GM21786 (cell line): ENCODE measurements around the gene BMP8B.

Experiments used
- ATAC-seq: cut with Tn5 transposase; IDR thresholded peaks from one replicate; pipeline ENCODE4 v1.9.1; 2021; ENCODE audit not compliant: unreplicated experiment

BMP8B gene

GRCh38 chr1:39727932-39728317, 60.7 kb downstream of the BMP8B start:
- ATAC-seq = no peak

DNA sequence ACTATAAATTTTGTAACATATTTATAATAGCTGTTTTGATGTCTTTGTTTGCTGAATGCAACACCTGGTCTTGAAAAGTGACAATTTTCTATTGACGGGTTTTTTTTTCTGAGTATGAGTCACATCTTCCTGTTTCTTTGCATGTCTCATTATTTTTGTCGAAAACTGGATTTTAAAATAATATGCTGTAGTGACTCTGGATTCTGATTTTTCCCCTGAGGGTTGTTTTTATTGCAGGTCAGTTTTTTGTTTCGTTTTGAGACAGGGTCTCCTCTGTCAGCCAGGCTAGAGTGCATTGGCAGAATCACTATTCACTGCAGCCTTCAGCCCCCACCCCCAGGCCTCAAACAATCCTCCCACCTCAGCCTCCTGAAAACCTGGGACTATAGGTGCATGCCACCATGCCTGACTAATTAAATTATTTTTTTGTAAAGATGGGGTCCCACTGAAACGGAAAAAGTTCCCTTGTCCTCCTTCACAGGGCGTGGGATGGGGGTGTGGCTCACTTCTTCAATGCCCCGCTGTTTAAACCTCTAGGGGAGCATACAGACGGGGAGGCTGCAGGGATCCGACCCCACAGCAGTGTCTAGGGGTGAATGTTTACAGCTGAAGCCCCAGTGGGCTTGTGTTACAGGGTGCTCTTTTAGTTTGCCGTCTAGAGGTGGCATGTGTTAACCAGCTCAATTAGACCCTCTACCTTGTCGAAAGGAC, 61.3 kb downstream of the BMP8B start:
- ATAC-seq = no peak

GRCh38 chr1:39726600-39726999, 62.1 kb downstream of the BMP8B start:
- no peak for ATAC-seq

DNA sequence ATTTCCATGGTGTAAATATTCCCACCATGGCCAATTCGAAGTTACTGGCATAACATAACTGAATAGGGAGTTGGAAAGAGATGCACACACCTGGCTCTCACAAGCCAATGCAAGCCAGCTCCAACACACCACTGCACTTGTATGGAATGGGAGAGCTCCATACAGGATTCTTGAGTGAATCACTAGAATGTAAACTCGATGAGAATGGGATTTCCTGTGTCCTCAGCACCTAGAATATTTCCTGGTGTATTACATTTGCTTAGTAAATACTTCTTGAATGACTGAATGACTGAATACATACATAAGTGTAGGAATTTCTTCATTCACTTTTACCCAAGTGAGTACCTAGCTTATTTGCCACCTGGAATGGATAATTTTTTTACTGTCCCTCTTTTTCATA, 66.2 kb downstream of the BMP8B start:
- no peak for ATAC-seq

GRCh38 chr1:39721664-39722063, 67.0 kb downstream of the BMP8B start:
- no peak for ATAC-seq

DNA sequence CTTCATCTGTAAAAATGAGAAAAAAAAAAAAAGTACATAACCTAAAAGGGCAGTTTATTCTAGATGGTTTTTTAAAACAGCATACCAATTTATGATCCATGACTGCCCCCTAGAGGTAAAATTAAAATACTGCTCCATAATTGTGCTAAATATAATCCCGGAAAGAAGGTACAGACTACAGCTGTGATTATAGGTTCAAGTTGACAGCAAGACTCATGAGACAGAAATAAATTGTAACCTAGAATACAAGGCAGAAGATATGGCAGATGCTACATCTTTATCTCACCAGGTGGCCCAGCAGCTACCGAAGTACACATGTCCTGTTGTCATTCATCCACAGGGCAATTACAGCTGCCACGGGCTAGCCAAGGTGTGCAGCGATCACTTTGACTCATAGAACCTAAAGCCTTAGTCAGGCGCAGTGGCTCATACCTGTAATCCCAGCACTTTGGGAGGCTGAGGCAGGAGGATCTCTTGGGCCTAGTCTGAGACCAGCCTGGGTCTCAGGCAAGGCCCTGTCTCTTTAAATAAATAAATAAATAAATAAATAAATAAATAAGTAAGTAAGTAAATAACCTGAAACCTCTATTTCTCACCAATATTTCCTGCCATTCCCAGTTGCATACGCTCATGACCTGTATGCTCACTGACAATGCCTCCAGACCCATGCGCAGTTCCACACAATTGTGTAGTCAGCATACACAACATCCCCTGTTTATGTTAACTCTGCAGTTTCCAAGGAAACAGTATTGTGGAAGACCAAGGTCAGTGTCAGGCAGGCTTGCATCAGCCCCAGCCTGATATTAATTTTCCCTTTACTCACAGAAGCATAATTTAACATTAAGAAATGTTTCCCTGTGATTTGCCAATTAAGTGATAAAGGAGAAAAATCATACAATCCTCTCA, 68.3 kb downstream of the BMP8B start:
- no peak for ATAC-seq

DNA sequence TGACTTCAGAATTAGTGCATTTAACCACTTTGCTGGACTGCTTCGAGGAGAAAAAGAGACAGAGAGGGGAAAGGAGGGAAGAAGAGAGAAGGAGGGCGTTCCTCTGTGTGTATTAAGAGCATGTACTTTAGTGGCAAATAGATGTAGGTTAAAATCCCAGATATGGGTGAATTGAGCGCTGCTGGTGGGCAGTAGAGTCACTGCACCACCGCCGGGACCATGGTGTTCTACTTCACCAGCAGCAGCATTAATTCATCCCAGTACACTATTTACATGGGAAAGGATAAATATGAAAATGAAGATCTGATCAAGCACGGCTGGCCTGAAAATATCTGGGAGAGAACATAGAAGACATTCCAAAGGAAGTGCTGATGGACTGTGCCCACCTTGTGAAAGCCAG, 70.9 kb downstream of the BMP8B start:
- no peak for ATAC-seq

GRCh38 chr1:39713557-39713956, 75.1 kb downstream of the BMP8B start:
- no peak for ATAC-seq

GRCh38 chr1:39711966-39712340, 76.7 kb downstream of the BMP8B start:
- no peak for ATAC-seq

- no peak for ATAC-seq
These were observed 77.3 kb downstream of the BMP8B start for GRCh38 chr1:39711104-39711965.

- no peak for ATAC-seq
These were observed 81.2 kb downstream of the BMP8B start for GRCh38 chr1:39707506-39707905.
